Activated CD4-positive, alpha-beta T cell treated with anti-CD3 and anti-CD28 coated beads, Interleukin-2, Interleukin-4, amounts not matched to agents 100 ng/mL and 50 ng/mL, durations not matched to agents 16 hours and 8 hours (primary cell): Measurements from ENCODE around the gene MIER1.
"Not testable (repeated sequence)": the region's sequence is repeated elsewhere in the genome, so short reads cannot be mapped to it uniquely, and the experiment has no call there.

Experiments
- DNase-seq: peaks from one replicate; pipeline ENCODE4 v3.0.0-alpha.2; 2020; ENCODE audit warnings: low spot score

Gene MIER1

GRCh38 chr1:66938613-66939012 lies 13.8 kb downstream of the MIER1 start:
- DNase-seq, result no peak

DNA sequence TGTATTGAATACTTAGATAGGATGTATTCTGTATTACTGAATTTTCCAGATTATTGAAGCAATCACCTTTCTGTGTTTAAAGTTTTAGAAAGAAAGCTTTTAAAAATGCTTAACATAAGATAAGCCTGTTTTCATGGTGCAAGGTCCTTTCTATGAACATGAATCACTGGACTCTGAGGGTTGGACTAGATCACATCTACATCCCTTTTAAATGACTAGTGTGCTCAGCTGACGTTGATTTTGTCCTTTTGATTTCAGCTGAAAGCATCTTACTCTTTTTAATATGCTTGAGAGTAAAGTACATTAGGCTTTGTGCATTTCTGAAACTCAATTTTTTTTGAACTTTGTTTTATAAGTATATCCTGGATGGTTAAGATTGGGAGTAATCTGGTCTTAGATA lies 16.2 kb downstream of the MIER1 start:
- DNase-seq, result no peak

DNA sequence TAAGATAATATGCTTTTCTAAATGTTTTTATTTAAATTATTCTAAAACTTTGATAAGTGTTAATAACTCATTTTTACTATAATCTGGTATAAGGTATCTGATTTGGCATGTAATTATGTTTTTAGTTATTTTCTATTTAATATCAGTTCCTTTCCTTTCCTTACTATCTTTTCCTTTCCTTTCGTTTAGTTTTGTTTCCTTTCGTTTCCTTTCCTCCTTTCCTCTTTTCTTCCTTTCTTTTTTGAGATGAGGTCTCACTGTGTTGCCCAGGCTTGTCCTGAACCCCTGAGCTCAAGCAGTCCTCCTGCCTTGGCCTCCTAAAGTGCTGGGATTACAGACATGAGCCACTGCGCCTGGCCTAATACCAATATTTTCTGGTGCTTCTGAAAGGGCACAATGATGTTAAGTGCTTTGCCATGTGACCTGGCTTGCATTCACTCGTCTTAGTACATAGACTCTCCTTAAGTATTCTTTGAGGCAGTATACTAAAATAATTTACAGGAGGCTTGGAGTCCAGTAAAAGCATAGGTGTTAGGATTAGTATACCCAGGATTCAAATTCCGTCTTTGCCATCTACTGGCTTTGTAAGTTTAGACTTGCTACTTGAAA lies 18.7 kb downstream of the MIER1 start:
- DNase-seq, result no peak

- no peak for DNase-seq
Observed at GRCh38 chr1:66944330-66945274, 19.8 kb downstream of the MIER1 start.

DNA sequence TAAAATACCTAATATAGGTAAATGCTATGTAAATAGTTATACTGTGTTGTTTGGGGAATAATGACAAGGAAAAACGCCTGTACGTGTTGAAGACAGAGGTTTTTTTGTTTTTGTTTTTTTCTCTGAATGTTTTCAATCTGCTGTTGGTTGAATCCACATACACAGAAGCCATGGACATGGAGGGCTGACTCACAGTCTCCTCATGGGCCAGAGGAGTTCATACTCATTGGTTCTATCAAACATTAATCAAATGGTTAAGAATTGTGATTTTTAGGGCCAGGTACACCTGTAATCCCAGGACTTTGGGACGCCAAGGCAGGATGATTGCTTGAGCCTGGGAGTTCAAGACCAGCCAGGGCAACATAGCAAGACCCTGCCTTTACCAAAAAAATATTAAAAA lies 20.5 kb downstream of the MIER1 start:
- no peak for DNase-seq

GRCh38 chr1:66947267-66947666 lies 22.5 kb downstream of the MIER1 start:
- DNase-seq, result no peak

DNA sequence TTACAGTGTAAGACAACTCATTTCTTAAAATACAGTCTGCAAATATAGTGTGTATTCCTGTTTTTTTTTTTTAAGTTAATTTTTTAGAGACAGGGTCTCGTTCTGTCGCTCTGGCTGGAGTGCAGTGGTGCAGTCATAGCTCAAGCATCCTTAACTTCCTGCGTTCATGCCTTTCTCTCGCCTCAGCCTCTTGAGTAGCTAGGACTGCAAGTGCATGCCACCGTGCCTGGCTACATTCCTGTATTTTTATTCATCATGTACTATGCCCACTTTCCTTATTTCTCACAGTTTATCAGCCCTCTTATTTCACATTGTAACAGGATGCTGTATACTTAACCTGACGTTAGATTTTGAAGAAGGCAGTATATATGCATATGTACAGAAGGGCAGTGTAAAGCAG lies 26.7 kb downstream of the MIER1 start:
- DNase-seq, result no peak

DNA sequence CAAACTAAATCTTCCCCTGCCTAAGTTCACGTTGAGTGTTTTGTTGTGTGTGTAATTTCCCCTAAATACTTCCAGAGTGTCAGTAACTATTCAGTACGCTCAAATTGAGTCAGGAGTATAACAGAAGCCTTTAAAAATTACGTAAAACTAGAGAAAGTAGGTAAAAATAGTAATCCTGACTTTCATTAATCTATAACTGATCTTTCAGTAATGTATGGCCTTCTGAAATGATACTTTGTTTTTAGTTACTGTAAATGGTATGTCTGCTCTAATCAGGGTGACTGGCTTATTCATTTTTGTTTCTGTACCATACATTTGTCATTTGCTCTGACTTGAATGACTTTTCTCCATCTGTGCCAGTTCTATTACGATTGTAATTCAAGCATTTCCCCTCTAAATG lies 29.4 kb downstream of the MIER1 start:
- peak; percentile 28 for DNase-seq

- no peak for DNase-seq
Observed at GRCh38 chr1:66957938-66958337, 33.1 kb downstream of the MIER1 start.

DNA sequence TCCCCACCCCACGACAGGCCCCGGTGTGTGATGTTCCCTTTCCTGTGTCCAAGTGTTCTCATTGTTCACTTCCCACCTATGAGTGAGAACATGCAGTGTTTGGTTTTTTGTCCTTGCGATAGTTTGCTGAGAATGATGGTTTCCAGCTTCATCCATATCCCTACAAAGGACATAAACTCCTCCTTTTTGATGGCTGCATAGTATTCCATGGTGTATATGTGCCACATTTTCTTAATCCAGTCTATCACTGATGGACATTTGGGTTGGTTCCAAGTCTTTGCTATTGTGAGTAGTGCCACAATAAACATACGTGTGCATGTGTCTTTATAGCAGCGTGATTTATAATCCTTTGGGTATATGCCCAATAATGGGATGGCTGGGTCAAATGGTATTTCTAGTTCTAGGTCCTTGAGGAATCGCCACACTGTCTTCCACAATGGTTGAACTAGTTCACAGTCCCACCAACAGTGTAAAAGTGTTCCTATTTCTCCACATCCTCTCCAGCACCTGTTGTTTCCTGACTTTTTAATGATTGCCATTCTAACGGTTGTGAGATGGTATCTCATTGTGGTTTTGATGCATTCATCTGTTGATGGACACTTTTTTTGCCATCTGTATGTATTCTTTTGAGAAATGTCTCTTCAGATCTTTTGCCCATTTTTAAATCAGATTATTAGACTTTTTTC lies 41.5 kb downstream of the MIER1 start:
- DNase-seq, result not testable (repeated sequence)

DNA sequence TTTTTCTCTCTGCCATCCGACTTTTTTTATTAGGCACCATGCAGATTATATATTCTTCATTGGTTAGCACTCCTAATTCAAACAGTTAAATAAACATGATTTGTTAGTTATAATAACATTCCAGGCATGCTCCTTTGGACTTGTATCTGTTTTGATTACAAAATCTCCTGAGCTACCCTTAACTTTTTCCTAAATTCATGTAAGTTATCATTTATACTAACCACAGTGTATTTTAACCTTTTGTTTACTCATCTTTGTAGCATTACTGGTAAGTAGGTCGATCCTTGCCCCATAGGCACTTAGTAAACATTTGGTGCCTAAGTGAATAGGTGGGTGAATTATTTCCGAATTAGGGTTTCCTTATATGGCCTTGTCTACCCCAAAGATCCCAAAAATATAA lies 43.8 kb downstream of the MIER1 start:
- DNase-seq, result no peak

GRCh38 chr1:66978201-66978600 lies 53.4 kb downstream of the MIER1 start:
- DNase-seq, result no peak

- not testable (repeated sequence) for DNase-seq
Observed at GRCh38 chr1:66979621-66980020, 54.8 kb downstream of the MIER1 start.

DNA sequence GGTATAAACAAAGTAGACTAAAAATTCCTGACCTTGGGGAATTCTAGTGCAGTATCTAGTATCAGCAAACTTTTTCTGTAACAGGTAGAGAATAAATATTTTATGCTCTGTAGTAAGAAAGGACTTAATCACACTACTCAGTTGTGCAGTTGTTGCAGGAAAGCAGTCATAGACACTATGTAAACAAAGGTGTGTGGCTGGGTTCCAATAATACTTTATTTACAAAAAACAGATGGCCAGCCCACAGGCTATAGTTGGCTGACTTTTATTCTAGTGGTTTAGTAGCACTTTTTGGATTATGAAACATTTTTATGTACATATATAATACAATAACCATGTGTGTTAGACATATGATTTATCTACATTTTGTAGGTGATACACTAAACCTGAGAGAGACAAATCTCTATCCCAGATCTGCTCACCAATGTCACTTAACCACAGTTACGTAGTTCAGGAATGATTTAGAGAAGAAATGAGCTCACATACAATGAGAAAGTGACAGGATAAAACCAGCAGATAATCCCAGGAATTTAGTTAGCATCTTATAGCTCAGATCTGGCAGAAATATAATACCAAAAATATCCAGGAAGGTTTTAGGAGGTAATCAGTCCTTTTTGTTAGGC lies 56.1 kb downstream of the MIER1 start:
- peak; percentile 37 for DNase-seq

DNA sequence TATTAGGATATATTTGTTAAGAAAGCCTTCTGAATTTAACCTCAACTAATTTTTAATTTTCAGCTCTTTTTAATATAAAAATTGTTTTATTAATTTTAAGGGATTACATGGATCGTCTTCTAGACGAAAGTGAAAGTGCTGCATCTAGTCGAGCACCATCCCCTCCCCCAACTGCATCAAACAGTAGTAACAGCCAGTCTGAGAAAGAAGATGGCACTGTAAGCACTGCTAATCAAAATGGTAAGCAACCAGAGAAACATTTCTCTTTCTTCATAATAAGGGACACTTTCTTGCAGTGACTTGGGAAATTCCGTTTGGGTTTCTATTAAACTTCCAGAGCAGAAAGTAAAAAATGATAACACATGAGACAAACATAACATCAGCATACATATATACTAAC lies 56.9 kb downstream of the MIER1 start:
- peak; percentile 47 for DNase-seq

DNA sequence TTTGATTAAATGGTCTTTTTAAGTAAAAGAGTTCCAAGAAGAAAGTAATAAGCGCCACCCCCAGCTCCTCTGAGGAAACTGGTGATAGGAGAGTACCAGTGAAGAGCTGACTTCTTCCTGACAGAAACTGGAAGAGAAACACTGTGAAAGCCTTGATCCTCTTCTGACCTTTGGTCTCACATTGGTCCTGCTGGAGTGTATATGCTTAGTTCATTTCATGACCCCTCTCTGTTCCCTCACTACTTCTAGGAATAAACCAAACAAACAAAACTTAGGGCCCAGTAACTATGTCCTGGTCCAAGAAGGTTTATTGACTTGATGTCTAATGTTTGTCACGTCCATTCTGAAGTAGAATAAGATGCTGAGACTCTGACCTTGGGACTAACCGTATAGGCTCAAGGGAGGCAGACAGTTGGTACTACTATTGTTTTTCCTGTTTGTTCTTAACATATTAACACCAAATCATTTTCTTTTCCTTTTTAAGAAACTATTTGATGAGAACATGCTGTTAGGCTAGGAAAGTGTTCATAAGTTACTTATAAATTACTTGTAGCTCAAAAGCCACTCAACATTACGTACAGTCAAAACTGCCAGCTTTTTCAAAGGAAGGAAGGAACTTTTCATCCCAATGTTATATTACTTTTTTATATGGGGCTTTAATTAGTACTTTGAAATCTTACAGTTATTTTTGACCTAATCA lies 57.9 kb downstream of the MIER1 start:
- no peak for DNase-seq

- DNase-seq, result peak; percentile 9
Observed at GRCh38 chr1:66984491-66984890, 59.7 kb downstream of the MIER1 start.

DNA sequence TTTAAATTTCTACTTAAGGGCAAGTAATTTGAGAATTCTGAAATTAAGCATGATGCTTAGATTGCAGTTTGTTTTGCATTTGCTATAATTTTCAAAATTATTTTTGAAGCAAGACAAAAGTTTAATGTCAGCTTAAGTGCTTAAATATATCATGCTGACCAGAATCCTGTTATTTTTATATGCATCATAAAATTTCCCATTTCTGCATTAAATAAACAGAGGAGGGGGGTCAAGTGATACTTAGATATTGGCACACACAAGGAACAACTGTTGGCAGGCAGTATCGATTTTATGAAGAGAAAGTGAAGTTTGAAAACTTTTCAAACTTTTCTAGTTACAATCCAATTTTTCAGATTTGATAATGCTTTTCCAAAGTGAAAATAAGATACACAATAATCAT lies 61.0 kb downstream of the MIER1 start:
- DNase-seq, result no peak

DNA sequence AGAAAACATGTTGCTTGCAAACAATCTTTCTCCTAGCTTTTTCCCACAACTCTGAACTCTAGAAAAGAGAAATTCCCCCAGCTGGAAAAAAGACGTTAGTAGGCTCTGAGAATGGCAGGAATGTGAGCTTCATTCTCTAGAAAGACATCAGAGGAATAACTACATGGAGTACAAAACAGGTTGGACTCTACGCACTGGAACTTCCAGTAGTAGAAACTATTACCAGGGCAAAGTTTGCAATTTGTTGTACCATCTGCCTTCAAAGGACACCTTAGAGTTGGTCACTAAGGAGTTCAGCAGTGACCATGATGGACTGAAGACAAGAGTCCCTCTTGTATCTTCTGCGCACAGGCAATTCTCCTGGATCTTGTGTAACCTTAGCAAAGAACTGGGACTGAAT lies 68.3 kb downstream of the MIER1 start:
- no peak for DNase-seq

DNA sequence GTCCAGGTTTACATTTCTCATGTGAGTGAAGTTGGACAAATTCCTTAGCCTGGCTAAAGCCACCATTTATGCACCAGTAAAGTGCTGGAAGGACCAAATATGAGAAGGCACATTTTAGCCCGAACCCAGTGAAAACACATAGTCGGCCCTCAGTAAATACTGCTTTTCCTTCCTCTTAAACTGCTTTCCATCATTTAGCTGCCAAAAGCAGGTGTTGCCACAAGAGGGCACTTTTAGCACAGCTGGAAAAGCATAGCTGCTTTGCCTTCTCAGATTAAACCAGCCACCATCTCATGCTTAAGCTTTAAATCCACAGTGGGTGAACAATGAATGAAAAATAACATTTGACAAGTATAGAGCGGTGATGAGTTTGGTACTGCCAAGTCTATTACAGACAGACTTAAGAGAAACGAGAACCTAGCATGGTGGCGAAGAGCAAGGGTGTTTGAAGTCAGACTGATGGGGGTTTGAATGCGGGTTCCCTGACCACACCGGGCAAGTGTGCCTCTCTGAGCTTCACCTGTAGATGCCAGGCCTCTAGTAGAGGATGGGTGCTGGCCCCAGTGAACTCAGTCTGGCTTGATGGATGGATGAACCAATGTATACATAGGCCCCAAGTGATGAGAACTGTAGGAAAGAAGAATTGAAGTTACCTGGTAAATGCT lies 71.4 kb downstream of the MIER1 start:
- DNase-seq, result peak; percentile 73

GRCh38 chr1:66998972-66999371 lies 74.2 kb downstream of the MIER1 start:
- DNase-seq, result peak; percentile 6
